H9 (cell line): Measurements from ENCODE around the gene ARVCF. TPM values are rescaled to one million over a fixed set of nuclear protein-coding genes. Genes with fewer than 3 reads are reported as not detected.

Experiments
- DNase-seq: peaks from one replicate; pipeline ENCODE4 v3.0.0-alpha.2; 2017
- H2AFZ ChIP-seq: one replicate; pipeline ENCODE4 v1.6.1; 2013; ENCODE audit warnings: mild to moderate bottlenecking, low read length, control low read depth, moderate library complexity
- H2AK5ac ChIP-seq: 2 replicates; pipeline ENCODE4 v1.6.1; 2013; ENCODE audit warnings: low read length, control low read depth, mixed read lengths; ENCODE audit not compliant: insufficient read length
- H2BK120ac ChIP-seq: one replicate; pipeline ENCODE4 v1.6.1; 2013; ENCODE audit warnings: low read depth, mild to moderate bottlenecking, low read length, control low read depth, inconsistent platforms; ENCODE audit not compliant: poor library complexity, severe bottlenecking
- H2BK12ac ChIP-seq: 2 replicates; pipeline ENCODE4 v1.6.1; 2013; ENCODE audit warnings: low read length, control low read depth, mixed read lengths, low read depth; ENCODE audit not compliant: insufficient read length
- H2BK15ac ChIP-seq: 2 replicates; pipeline ENCODE4 v1.6.1; 2013; ENCODE audit warnings: low read depth, low read length, control low read depth
- H2BK20ac ChIP-seq: one replicate; pipeline ENCODE4 v1.6.1; 2013; ENCODE audit warnings: low read depth, mild to moderate bottlenecking, low read length, control low read depth, inconsistent platforms; ENCODE audit not compliant: poor library complexity, severe bottlenecking
- H2BK5ac ChIP-seq: 2 replicates; pipeline ENCODE4 v1.6.1; 2013; ENCODE audit warnings: low read length, control low read depth, mixed read lengths; ENCODE audit not compliant: insufficient read length
- H3K14ac ChIP-seq: 2 replicates; pipeline ENCODE4 v1.6.1; 2013; ENCODE audit warnings: low read length, control low read depth; ENCODE audit not compliant: insufficient read depth
- H3K18ac ChIP-seq: 2 replicates; pipeline ENCODE4 v1.6.1; 2013; ENCODE audit warnings: low read depth, mild to moderate bottlenecking, mixed read lengths, low read length, control low read depth; ENCODE audit not compliant: insufficient read length
- H3K23ac ChIP-seq: 2 replicates; pipeline ENCODE4 v1.6.1; 2013; ENCODE audit warnings: low read length, control low read depth, mixed read lengths, low read depth; ENCODE audit not compliant: insufficient read length
- H3K23me2 ChIP-seq: 2 replicates; pipeline ENCODE4 v1.6.1; 2013; ENCODE audit warnings: low read depth, mild to moderate bottlenecking, mixed read lengths, low read length, control low read depth; ENCODE audit not compliant: insufficient read length, poor library complexity, severe bottlenecking
- H3K27ac ChIP-seq: 2 replicates; pipeline ENCODE4 v1.5.1; 2013; ENCODE audit warnings: low read length, control low read depth, mixed read lengths, low read depth; ENCODE audit not compliant: insufficient read length
- H3K27me3 ChIP-seq: 2 replicates; pipeline ENCODE4 v1.6.1; 2013; ENCODE audit warnings: low read length, control low read depth, inconsistent platforms; ENCODE audit not compliant: insufficient read depth
- H3K4ac ChIP-seq: 2 replicates; pipeline ENCODE4 v1.6.1; 2013; ENCODE audit warnings: low read depth, mild to moderate bottlenecking, control low read depth, inconsistent platforms, low read length, moderate library complexity
- H3K4me1 ChIP-seq: 2 replicates; pipeline ENCODE4 v1.6.1; 2013; ENCODE audit warnings: low read length, control low read depth, inconsistent platforms; ENCODE audit not compliant: insufficient read depth
- H3K4me2 ChIP-seq: 2 replicates; pipeline ENCODE4 v1.6.1; 2013; ENCODE audit warnings: low read length, control low read depth, mixed read lengths; ENCODE audit not compliant: insufficient read length, insufficient read depth
- H3K56ac ChIP-seq: 2 replicates; pipeline ENCODE4 v1.6.1; 2013; ENCODE audit warnings: low read depth, mild to moderate bottlenecking, mixed read lengths, low read length, control low read depth; ENCODE audit not compliant: insufficient read length
- H3K79me1 ChIP-seq: 2 replicates; pipeline ENCODE4 v1.6.1; 2013; ENCODE audit warnings: low read depth, mild to moderate bottlenecking, moderate library complexity, low read length, control low read depth, inconsistent platforms; ENCODE audit not compliant: insufficient read depth, poor library complexity, severe bottlenecking
- H3K79me2 ChIP-seq: 2 replicates; pipeline ENCODE4 v1.6.1; 2013; ENCODE audit warnings: low read length, control low read depth, inconsistent platforms; ENCODE audit not compliant: insufficient read depth
- H3K9ac ChIP-seq: 2 replicates; pipeline ENCODE4 v1.6.1; 2013; ENCODE audit warnings: low read length, control low read depth, mixed read lengths; ENCODE audit not compliant: insufficient read length; ENCODE audit errors: extremely low read depth
- H3K9me3 ChIP-seq: one replicate; pipeline ENCODE4 v1.6.1; 2013; ENCODE audit warnings: low read depth, low read length, inconsistent platforms; ENCODE audit not compliant: control insufficient read depth
- H3T11ph ChIP-seq: one replicate; pipeline ENCODE4 v1.6.1; 2013; ENCODE audit warnings: mild to moderate bottlenecking, low read length, control low read depth, inconsistent platforms
- H4K20me1 ChIP-seq: one replicate; pipeline ENCODE4 v1.6.1; 2013; ENCODE audit not compliant: control insufficient read depth, insufficient read length, insufficient read depth
- H4K5ac ChIP-seq: 2 replicates; pipeline ENCODE4 v1.6.1; 2013; ENCODE audit warnings: low read depth, mild to moderate bottlenecking, mixed read lengths, low read length, control low read depth; ENCODE audit not compliant: insufficient read length
- H4K8ac ChIP-seq: replicated peaks from 2 replicates; pipeline ENCODE4 v1.6.1; 2013; ENCODE audit warnings: low read length, control low read depth, mixed read lengths, low read depth; ENCODE audit not compliant: insufficient read length
- H4K91ac ChIP-seq: 2 replicates; pipeline ENCODE4 v1.6.1; 2013; ENCODE audit warnings: low read depth, mild to moderate bottlenecking, moderate library complexity, mixed read lengths, low read length, control low read depth; ENCODE audit not compliant: insufficient read length
- H3K27ac Mint-ChIP-seq, 3 experiments: 2 replicates in 2 of 3; 3 replicates in 1 of 3; pipeline ENCODE4 v1.8.0; 2020 to 2021; ENCODE audit warnings: mixed read lengths in 3 of 3, mild to moderate bottlenecking in 1 of 3, moderate library complexity in 1 of 3
- H3K27me3 Mint-ChIP-seq: 2 replicates; pipeline ENCODE4 v1.8.0; 2021; ENCODE audit warnings: low read depth, mild to moderate bottlenecking, moderate library complexity, mixed read lengths
- H3K36me3 Mint-ChIP-seq, 3 experiments: 2 replicates in 2 of 3; 3 replicates in 1 of 3; pipeline ENCODE4 v1.8.0; 2020 to 2021; ENCODE audit warnings: low read depth in 3 of 3, mixed read lengths in 3 of 3; ENCODE audit not compliant: insufficient read depth in 1 of 3
- H3K4me1 Mint-ChIP-seq, 2 experiments: 2 replicates each; pipeline ENCODE4 v1.8.0; 2020; ENCODE audit warnings: mixed read lengths in 2 of 2
- H3K4me3 Mint-ChIP-seq, 2 experiments: 2 replicates in 1 of 2; 3 replicates in 1 of 2; pipeline ENCODE4 v1.8.0; 2020 to 2021; ENCODE audit warnings: mild to moderate bottlenecking in 2 of 2, mixed read lengths in 2 of 2, moderate library complexity in 1 of 2
- H3K9me3 Mint-ChIP-seq, 2 experiments: 2 replicates in 1 of 2; 3 replicates in 1 of 2; pipeline ENCODE4 v1.8.0; 2020; ENCODE audit warnings: mild to moderate bottlenecking in 2 of 2, mixed read lengths in 2 of 2, moderate library complexity in 1 of 2
- WGBS: extraction: QIAGEN DNeasy Blood & Tissue Kit; methylation state at CpG from one replicate; pipeline ENCODE4 v1.1.7; 2013; ENCODE audit warnings: missing lambda C conversion rate, low lambda C conversion rate, mixed read lengths; ENCODE audit not compliant: insufficient read length; ENCODE audit errors: extremely low coverage; 5-methylcytosine and 5-hydroxymethylcytosine counted together
- total RNA-seq: library from RNA; stranded (reverse); gene quantifications from 2 replicates; pipeline ENCODE4 v1.2.1, GENCODE V29; 2021
- TF ChIP-seq, protein P1 (sequence below): fragments of 200-600 bp; sonication (generic); conservative IDR thresholded peaks from 3 replicates; pipeline ENCODE4 v1.8.0; 2021; ENCODE audit warnings: antibody characterized with exemption, mild to moderate bottlenecking

ARVCF gene
- total RNA-seq, 1 experiment from 2014 or later, result 40.7 TPM

DNA sequence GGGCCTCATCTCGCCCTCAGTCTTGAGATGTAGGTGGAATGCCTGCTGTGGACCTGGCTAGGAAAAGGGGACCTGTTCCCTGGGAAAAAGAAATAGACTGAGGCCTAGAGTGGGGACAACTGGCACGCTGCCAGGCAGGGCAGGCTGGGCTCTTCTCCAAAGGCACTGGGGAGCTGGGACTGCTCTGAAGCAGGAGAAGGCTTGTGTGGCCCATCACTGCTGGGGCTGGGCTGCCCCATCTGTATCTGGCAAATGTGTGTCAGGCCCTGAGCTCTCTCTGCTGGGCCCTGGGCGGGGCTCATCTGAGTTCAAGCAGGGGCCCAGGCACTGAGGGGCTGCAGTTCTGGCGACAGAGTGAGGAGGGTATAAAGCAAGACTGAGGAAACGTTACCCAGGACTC is 32.9 kb downstream of the ARVCF start:
- H3K56ac ChIP-seq, result no peak overlapping the region
- peaks cover 3% of the 10 kb centered on the region for H4K20me1 ChIP-seq
- H3K27me3 Mint-ChIP-seq, result no peaks in the 10 kb centered on the region
- H3K4me2 ChIP-seq, result no peak overlapping the region
- no peak overlapping the region for H2BK15ac ChIP-seq
- H3K27ac ChIP-seq, result no peak overlapping the region
- TF ChIP-seq, protein P1, sequence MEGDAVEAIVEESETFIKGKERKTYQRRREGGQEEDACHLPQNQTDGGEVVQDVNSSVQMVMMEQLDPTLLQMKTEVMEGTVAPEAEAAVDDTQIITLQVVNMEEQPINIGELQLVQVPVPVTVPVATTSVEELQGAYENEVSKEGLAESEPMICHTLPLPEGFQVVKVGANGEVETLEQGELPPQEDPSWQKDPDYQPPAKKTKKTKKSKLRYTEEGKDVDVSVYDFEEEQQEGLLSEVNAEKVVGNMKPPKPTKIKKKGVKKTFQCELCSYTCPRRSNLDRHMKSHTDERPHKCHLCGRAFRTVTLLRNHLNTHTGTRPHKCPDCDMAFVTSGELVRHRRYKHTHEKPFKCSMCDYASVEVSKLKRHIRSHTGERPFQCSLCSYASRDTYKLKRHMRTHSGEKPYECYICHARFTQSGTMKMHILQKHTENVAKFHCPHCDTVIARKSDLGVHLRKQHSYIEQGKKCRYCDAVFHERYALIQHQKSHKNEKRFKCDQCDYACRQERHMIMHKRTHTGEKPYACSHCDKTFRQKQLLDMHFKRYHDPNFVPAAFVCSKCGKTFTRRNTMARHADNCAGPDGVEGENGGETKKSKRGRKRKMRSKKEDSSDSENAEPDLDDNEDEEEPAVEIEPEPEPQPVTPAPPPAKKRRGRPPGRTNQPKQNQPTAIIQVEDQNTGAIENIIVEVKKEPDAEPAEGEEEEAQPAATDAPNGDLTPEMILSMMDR, result no peak
- H3K14ac ChIP-seq, result no peak overlapping the region
- H3K9ac ChIP-seq, result no peak overlapping the region
- no peak overlapping the region for H4K8ac ChIP-seq
- no peak overlapping the region for H3K23ac ChIP-seq
- H2BK120ac ChIP-seq, result no peak overlapping the region
- H3K18ac ChIP-seq, result no peak overlapping the region
- H2BK12ac ChIP-seq, result no peak overlapping the region
- no peaks in the 10 kb centered on the region for H3K79me2 ChIP-seq
- H3K36me3 Mint-ChIP-seq, result peaks cover 5 to 21% (median 15%) of the 10 kb centered on the region in 3 experiments; a peak in 6 of 7 replicates
- no peak overlapping the region for H2AK5ac ChIP-seq
- peaks cover 5 to 10% of the 10 kb centered on the region in 2 experiments; a peak in 3 of 4 replicates for H3K4me1 Mint-ChIP-seq
- no peak overlapping the region for H3T11ph ChIP-seq
- no peak overlapping the region for H4K5ac ChIP-seq
- peaks cover 4% of the 10 kb centered on the region for H3K79me1 ChIP-seq
- no CpG with 5 or more reads among the region's 5 CpGs for WGBS
- no peak overlapping the region for H2AFZ ChIP-seq
- H3K4me1 ChIP-seq, result no peaks in the 10 kb centered on the region; the same call in 1 of the 2 replicates
- H3K9me3 ChIP-seq, result no peaks in the 10 kb centered on the region
- no peaks in the 10 kb centered on the region for H3K23me2 ChIP-seq
- H4K91ac ChIP-seq, result no peak overlapping the region
- DNase-seq, result no peak
- no peak overlapping the region for H2BK5ac ChIP-seq
- H3K27me3 ChIP-seq, result no peaks in the 10 kb centered on the region
- H3K4ac ChIP-seq, result no peak overlapping the region
- H3K27ac Mint-ChIP-seq, result peak overlapping the region in 1 of 3 experiments; percentile 57; a peak in 1 of 7 replicates
- no peaks in the 10 kb centered on the region for H3K9me3 Mint-ChIP-seq
- H2BK20ac ChIP-seq, result no peak overlapping the region
- H3K4me3 Mint-ChIP-seq, result no peak overlapping the region
